Measurements from ENCODE around the gene HIRA. TPM values are rescaled to one million over a fixed set of nuclear protein-coding genes. Genes with fewer than 3 reads are reported as not detected.
A peak's percentile ranks its signal among the peaks of the same experiment; 100 is the strongest.

HIRA gene
- polyA plus RNA-seq, 2 of the 4 experiments (the other 2 are of a cell fraction): 12.3 to 16.6 TPM

- Histone ChIP-seq H3K4me1 (peaks cover 9% of the 10 kb centered on the region), H3K9me3 (no peaks in the 10 kb centered on the region), H3K27ac (peak within 1 kb of the TSS; percentile 93 to 100), H3K4me2 (peak within 1 kb of the TSS; percentile 98), H3K4me3 (peak within 1 kb of the TSS; percentile 99)
- peak; percentile 72 to 92 for DNase-seq (ENCODE audit: low read depth in 1 of 2, low spot score in 1 of 2)
- ChIA-PET CTCF (interaction anchor here (0.7 to 1.0 kb wide), 2 partner anchors 13 to 252 kb away, joined by 3 read pairs; no protein-coding TSS in a partner anchor), POLR2A (interaction anchor here (0.6 to 2.0 kb wide), 7 partner anchors 11 to 288 kb away, joined by 3 to 5 read pairs (median 3); partner anchors contain the start of genes CDC45, ESS2, SLC25A1 and UFD1)
- no peak for FAIRE-seq
- WGBS (ENCODE audit: missing lambda C conversion rate): 0% methylated on average over 10 of the region's 74 CpGs
- ATAC-seq: peak; percentile 92 to 96
- TF ChIP-seq KDM5A (IDR thresholded peaks at IDR 0.05) (peak; percentile 75), REST (IDR thresholded peaks at IDR 0.05) (peak; percentile 27; the same call in 1 of the 2 replicates), PHF8 (IDR thresholded peaks at IDR 0.05; ENCODE audit: borderline replicate concordance, low read depth) (peak; percentile 14), TFCP2L1 (CRISPR knock-in tag; IDR thresholded peaks at IDR 0.05) (no peak), MAZ (IDR thresholded peaks at IDR 0.05; ENCODE audit: borderline replicate concordance, low read depth, low read length) (no peak), HEYL (CRISPR knock-in tag; IDR thresholded peaks at IDR 0.05) (no peak), BCL3 (IDR thresholded peaks at IDR 0.05) (peak; percentile 71; the same call in 2 of the 3 replicates), RFX5 (IDR thresholded peaks at IDR 0.05) (0 out of 2 replicates have a peak, but pooled peaks have one; percentile 40), JUN (IDR thresholded peaks at IDR 0.05) (peak; percentile 89 to 90), E2F6 (IDR thresholded peaks at IDR 0.05; ENCODE audit: borderline replicate concordance, low read depth) (peak; percentile 49), CBX2 (IDR thresholded peaks at IDR 0.05; ENCODE audit: borderline replicate concordance, low read depth) (no peak), NPAS2 (CRISPR knock-in tag; IDR thresholded peaks at IDR 0.05; ENCODE audit: borderline replicate concordance) (peak; percentile 84), CBX8 (IDR thresholded peaks at IDR 0.05) (no peak), EHF (CRISPR knock-in tag; IDR thresholded peaks at IDR 0.05) (no peak), HOXB13 (CRISPR knock-in tag; IDR thresholded peaks at IDR 0.05; ENCODE audit: low read depth) (0 out of 2 replicates have a peak, but pooled peaks have one; percentile 35), SMC3 (IDR thresholded peaks at IDR 0.05) (no peak), ATOH8 (CRISPR knock-in tag; IDR thresholded peaks at IDR 0.05; ENCODE audit: low read depth) (no peak), GATA3 (IDR thresholded peaks at IDR 0.05; ENCODE audit: borderline replicate concordance) (0 out of 2 replicates have a peak, but pooled peaks have one; percentile 42), FOSB (CRISPR knock-in tag; IDR thresholded peaks at IDR 0.05) (no peak), ZNF302 (CRISPR knock-in tag; IDR thresholded peaks at IDR 0.05) (no peak), PBX3 (IDR thresholded peaks at IDR 0.05) (peak; percentile 62; the same call in 1 of the 2 replicates), CTCF (IDR thresholded peaks at IDR 0.05) (no peak), HES2 (IDR thresholded peaks at IDR 0.05) (no peak), USF2 (IDR thresholded peaks at IDR 0.05) (no peak), ZFP36 (IDR thresholded peaks at IDR 0.05; ENCODE audit: borderline replicate concordance, partially characterized antibody) (no peak), BHLHE40 (IDR thresholded peaks at IDR 0.05; ENCODE audit: low read depth, low read length) (no peak), CHD4 (IDR thresholded peaks at IDR 0.05; ENCODE audit: borderline replicate concordance) (no peak), SREBF2 (IDR thresholded peaks at IDR 0.05) (no peak), TP53 (CRISPR knock-in tag; IDR thresholded peaks at IDR 0.05) (no peak)
Observed at GRCh38 chr22:19432133-19432851, 759 bp upstream of the HIRA start, which contains the start of gene MRPL40. Gene MRPL40, plus strand, starts transcription at chr22:19432545. Its CDS starts 10 bp downstream, at chr22:19432555.

Measured in A549 (cell line).